NCI-H446 treated with DMSO at 0.1 percent for 48 hours (cell line): ENCODE measurements around the gene DDOST.

ENCODE experiments used
- DNase-seq: peaks from one replicate; lab custom pipeline; 2025; lab: John Stamatoyannopoulos, UW

The DDOST gene

GRCh38 chr1:20661207-20662109 is at the start of gene DDOST:
DDOST (minus strand) TSS chr1:20661369; CDS start chr1:20661350, 19 bp downstream.
- DNase-seq, result peak; percentile 98

- no peak for DNase-seq
Observed at GRCh38 chr1:20710469-20711284, 49.5 kb upstream of the DDOST start.

- no peak for DNase-seq
Observed at GRCh38 chr1:20709868-20710267, 48.7 kb upstream of the DDOST start.

- DNase-seq, result no peak
Observed at GRCh38 chr1:20708891-20709290, 47.7 kb upstream of the DDOST start.

- DNase-seq, result no peak
Observed at GRCh38 chr1:20708057-20708456, 46.9 kb upstream of the DDOST start.

- DNase-seq, result no peak
Observed at GRCh38 chr1:20706841-20707240, 45.7 kb upstream of the DDOST start.

GRCh38 chr1:20705203-20705755 is 44.1 kb upstream of the DDOST start:
- no peak for DNase-seq

GRCh38 chr1:20704390-20705202 is 43.4 kb upstream of the DDOST start:
- no peak for DNase-seq

GRCh38 chr1:20703124-20703756 is 42.1 kb upstream of the DDOST start:
- DNase-seq, result no peak

GRCh38 chr1:20702416-20702815 is 41.2 kb upstream of the DDOST start:
- no peak for DNase-seq

- DNase-seq, result no peak
Observed at GRCh38 chr1:20701847-20702246, 40.7 kb upstream of the DDOST start.

- no peak for DNase-seq
Observed at GRCh38 chr1:20701446-20701845, 40.3 kb upstream of the DDOST start.

- DNase-seq, result no peak
Observed at GRCh38 chr1:20700636-20701215, 39.6 kb upstream of the DDOST start.

GRCh38 chr1:20699558-20699957 is 38.4 kb upstream of the DDOST start:
- no peak for DNase-seq

- no peak for DNase-seq
Observed at GRCh38 chr1:20698195-20698910, 37.2 kb upstream of the DDOST start.

- no peak for DNase-seq
Observed at GRCh38 chr1:20697563-20697962, 36.4 kb upstream of the DDOST start.

- peak; percentile 69 for DNase-seq
Observed at GRCh38 chr1:20696397-20697333, 35.5 kb upstream of the DDOST start.

- DNase-seq, result no peak
Observed at GRCh38 chr1:20695515-20695914, 34.3 kb upstream of the DDOST start.

- no peak for DNase-seq
Observed at GRCh38 chr1:20693623-20694022, 32.5 kb upstream of the DDOST start.
